ENCODE results near the gene C2CD3.
"Not testable (repeated sequence)": the region's sequence is repeated elsewhere in the genome, so short reads cannot be mapped to it uniquely, and the experiment has no call there.

Gene C2CD3

DNA sequence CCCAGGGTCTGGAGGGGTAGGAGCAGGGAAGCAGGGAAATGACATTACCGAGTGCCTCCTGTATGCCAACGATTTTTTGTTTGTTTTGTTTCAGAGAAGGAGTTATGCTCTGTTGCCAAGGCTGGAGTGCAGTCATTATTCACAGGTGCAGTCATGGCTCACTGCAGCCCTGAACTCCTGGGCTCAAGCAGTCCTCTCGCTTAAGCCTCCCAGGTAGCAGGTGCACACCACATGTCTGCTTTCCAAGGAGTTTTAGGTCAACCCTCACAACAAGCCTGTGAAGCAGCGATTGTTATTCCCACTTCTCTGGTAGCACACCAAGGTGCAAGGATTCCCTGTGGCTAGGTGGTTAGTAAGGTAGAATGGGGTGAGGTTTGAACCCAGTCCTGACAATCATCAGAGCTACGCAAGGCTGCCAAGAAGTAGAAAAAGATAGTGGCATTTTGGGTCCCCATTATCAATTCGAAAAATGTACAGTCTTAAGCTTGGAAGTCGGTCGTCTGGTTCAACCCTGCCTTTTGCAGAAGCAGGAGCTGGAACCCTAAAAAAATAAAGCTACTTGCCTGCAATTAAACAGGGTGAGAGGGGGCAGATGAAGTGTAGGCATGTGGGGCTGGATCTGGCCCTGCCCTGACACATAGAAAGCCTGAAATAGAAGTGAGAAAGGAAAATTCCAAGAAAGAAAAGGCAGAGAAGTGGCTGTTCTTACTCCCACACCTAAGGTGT lies 171.1 kb downstream of the C2CD3 start:
- no peak for DNase-seq

DNA sequence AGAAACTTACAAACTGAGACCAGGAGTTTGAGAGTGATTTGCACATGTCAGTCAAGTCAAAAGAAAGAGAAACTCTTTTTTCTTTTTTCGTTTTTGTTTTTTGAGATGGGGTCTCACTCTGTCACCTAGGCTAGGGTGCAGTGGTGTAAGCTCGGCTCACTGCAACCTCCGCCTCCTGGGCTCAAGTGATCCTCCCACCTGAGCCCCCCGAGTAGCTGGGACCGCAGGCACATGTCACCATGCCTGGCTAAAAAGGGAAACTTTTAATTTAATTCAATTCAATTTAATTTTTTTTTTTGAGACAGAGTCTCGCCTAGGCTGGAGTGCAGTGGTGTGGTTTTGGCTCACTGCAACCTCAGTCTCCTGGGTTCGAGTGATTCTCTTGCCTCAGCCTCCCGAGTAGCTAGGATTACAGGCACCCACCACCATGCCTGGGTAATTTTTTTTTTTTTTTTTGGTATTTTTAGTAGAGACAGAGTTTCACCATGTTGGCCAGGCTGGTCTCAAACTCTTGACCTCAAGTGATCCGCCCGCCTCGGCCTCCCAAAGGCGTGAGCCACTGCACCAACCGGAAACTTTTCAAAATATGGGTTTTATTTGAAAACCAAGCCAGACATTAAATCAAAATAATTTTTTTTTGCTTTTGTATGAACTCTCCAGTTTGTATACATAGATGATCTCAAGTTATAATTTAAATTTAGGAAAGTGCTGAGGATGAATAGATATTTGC lies 171.8 kb downstream of the C2CD3 start:
- no peak for DNase-seq

DNA sequence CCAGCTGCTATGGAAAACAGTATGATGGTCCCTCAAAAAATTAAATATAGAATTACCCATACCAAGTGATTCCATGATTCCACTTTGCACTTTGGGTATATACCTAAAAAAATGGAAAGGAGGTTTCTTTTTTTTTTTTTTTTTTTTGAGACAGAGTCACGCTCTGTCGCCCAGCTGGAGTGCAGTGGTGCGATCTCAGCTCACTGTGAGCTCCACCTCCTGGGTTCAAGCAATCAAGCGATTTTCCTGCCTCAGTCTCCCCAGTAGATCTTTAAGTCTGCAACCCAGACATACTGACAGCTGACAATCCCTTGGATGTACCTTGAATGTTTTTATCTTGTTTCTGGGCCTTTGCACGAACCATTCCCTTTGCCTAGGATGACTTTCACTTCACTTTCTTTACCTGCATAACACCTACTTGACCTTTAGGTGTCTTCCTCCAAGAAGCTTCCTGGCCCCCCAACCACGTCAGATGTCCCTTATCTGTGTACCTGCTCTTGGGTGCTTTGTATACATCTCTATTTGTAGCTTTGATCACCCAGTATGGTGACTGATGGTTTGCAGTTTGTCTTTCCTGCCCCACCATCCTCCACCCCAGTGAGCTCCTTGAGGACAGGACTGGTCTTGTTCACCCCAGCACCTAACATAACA lies 173.6 kb downstream of the C2CD3 start:
- no peak for DNase-seq

DNA sequence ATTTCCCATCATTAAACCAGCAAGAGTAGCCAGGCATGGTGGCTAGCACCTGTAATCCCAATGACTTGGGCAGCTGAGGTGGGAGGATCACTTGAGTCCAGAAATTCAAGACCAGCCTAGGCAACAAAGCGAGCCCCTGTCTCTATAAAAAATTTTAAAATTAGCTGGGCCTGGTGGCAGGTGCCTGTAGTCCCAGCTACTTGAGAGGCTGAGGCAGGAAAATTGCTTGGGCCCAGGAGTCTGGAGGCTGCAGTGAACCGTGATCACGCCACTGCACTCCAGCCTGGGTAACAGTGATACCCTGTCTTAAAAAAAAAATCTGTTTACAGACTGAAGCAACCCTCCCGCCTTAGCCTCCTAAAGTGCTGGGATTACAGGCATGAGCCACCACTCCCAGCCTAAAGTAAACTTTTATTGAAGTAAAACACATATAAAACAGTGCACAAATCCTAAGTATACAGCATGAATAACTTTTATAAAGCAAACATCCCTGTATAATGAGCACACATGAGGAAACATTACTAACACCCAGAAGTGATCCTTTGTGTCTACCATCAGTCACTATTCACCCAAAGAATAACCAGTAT lies 174.5 kb downstream of the C2CD3 start:
- no peak for DNase-seq

DNA sequence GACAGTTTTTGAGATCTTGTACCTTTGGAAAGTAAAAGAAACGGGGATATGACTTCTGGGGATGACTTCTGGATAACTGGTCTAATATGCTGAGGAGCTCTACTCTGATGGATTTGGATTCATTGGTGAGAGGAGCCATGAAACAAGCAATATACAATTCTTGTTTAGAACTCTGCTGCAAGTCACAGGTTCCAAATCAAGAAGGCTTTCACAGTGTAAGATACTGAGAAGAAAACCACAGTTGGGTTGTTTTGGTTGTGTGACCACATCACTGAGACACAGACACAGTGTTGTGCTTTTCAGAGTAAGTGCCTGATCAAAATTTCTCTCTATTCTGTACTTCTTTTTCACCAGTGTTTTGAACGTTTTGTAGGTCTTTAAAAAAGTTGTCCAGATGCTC lies 175.1 kb downstream of the C2CD3 start:
- DNase-seq, result no peak

DNA sequence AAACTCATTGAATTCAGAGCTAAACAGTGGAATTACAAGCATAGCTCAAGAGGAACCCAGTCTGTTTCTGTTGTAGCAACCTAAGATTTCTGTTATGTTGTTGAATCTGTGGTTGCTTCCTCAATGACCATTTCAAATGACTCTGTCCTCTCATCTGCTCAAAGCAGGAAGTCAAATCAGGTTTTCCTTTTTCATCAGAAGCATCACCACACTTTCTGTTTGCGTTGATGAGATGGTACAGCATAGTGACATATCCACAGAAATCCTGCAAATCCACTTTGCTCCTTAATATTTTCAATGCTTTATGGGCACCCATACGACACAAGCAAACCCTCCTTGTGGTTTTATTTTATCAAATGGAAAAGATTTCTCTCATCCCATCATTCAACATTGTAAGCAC lies 175.6 kb downstream of the C2CD3 start:
- DNase-seq, result peak; percentile 12

DNA sequence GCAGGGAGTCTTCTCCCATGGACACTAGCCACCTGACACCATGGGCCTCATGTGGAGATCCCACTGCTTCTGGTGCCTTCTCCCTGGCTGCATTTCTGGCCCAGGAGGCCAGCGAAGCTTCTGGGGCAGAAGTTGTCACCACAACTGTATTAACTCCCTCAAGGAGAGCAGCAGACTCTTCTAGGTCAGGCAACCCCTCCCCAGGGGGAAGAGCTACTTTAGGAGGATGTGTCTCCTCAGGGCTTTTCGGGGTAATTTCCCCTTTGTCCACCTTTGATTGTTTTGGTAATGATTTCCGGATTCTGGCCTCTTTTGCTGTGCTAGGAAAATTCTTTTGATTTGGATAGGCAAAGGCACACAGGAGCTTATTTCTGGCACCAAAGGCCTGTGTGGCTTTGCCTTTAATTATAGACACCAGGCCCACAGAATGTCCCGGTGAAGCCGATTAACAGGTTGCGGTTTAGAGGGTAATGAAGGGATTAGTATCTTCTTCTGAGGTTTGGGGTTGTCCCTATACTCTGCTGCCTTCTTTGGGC lies 179.3 kb downstream of the C2CD3 start:
- no peak for DNase-seq

DNA sequence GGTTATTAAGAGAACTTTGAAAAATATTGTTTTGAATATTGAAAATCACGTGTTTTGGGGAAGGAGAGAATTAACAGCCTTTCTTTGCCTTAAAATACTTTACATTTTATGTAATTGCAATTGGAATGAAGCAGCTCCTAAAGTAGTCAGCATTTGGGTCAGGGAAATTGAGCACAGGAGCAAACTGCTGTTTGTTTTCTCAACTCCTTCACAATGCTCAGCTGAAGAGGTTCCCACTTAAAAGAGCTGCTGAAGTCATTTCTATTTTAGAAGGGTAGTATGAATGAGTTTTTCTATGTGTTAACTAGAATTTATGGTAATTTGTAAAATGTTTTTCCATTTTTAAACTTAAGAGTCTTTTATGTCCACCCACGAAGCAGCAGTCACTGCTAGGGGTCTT lies 180.1 kb downstream of the C2CD3 start:
- no peak for DNase-seq

DNA sequence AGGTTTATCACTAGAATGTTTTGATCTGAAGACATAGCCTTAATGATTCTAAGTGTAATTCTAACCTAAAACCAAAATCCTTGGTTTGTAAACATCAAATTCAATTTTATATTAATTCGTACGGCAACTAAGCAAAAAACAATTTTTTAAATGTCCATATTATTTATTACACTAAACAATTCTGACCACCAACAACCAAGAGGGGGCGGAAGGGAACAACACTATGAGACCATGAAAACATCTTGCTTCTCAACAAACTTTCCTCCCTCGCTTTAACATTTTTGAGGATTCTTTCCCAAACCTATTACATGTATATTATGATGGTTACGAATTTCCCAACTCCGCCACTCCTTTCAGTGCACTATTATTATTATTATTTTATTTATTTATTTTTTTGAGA lies 181.6 kb downstream of the C2CD3 start:
- no peak for DNase-seq

DNA sequence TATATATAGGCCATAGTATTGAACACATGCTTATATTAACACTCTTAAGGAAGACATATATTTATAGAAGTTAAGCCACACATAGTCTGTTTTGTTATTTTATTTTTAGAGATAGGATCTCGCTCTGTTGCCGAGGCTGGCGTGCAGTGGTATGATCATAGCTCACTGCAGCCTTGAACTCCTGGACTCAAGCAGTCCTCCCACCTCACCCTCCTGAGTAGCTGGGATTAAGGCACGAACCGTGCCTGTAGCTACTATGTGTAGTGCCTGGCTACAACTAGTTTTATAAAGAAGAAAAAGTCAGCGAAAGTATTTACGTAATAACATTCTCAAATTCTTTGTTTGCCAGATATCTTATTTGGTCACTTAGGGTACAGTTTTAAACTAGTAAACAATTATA lies 182.6 kb downstream of the C2CD3 start:
- DNase-seq, result no peak

DNA sequence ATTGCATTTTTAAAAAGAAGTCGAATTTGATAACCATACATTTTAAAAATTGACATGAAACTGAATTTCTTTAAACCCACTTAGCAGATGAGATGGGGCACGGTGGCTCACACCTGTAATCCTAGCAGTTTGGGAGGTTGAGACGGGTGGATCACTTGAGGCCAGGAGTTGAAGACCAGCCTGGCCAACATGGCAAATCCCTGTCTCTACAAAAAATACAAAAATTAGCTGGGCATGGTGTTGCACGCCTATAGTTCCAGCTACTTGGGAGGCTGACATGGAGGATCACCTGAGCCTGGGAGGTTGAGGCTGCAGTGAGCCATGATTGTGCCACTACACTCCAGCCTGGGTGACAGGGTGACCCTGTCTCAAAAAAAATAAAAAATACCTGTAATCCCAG lies 185.1 kb downstream of the C2CD3 start:
- DNase-seq, result not testable (repeated sequence)

DNA sequence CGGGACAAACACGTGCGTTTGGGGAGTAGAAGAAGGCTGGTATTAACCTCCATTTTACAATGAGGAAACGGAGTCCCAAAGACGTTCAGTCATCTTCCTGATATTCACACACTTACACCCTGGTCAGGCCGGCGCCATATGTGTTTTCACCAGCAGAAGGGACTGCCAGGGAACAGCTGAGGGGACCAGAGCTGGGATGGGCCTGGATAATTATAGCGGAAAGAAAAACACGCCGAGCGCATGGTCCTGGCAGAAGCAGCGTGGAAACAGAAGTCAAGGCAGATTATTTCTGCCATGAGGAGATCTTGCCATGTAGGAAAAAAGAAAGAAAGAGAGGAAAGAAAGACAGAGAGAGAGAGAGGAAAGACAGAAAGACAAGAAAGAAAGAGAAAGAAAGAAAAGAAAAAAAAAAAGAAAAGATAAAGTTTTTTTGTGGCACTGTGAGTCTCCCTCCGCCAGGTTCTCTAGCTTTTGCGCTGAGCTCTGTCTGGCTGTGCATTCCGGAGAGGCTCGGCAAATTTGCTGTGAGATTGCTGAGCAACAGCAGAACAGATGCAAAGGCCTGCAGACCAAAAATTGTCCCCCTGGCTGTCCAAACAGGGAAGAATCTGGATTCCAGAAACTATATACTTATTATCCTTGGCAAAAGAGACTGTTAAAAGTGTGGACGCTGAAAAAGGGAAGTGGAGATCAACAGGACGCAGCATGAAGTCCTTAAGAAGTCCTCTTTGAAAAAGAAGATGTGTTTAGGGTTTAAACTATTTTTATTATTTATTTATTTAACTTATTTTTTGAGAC lies 186.9 kb downstream of the C2CD3 start:
- no peak for DNase-seq

DNA sequence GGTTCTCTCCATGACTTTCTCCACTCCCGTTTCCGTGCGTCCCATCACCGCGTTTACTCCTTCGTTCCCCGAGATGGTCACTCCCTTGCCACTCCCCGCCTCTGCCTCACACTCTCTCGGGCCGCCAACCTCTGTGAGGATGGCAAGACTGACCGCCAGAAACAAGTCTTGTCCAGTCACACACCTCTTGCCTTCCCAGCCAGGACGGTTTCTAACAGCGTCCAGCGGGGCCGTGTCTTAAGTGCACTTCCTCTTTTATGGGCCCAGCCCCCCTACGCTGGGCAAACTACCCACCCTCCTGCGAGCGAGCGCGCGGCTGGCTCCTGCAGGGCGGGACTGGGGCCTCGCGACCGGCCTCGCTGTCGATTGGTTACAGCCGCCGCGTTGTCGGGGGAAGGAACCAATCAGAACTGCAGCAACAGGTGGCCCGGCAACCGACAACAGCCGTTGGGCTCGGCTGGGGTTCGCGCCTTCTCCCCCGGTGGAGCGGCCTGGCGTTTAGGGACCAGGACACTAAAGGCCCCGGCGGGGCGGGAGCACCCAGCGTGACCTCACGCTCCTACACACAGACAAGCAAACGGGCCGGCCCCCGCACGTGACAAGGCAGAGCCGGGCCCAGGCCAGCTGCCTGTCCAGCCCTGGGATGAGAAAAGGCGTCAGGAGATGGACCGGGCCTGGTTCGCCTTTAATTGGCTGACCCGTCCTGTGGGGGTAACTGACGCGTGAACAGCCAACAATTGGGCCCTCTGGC lies 187.6 kb downstream of the C2CD3 start:
- peak; percentile 95 for DNase-seq

DNA sequence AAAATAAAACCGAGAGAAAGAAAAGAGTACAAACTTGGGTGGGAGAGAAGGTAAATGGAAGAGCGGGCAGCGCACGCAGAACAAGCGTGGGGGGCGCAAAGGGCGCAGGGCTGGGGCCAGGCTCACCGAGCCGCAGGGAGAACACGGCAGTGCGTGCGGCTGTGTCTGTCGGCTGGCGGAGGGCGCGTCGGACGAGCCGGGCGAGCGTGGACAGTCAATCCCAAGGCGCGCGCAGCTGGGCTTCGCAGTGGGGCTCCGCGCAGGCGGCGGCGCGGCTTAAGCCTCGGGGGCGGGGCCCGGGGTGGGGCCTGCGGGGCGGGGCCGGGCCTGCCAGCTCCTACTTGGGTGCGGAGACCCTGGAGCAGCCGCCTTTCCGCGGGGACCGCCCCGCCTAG lies 188.2 kb downstream of the C2CD3 start, which contains the start of gene UCP2:
Gene UCP2 (minus strand): TSS at position 249 of the 395 bp plus-strand sequence. CDS start 4,465 bp downstream, outside the sequence.
- peak; percentile 78 for DNase-seq

DNA sequence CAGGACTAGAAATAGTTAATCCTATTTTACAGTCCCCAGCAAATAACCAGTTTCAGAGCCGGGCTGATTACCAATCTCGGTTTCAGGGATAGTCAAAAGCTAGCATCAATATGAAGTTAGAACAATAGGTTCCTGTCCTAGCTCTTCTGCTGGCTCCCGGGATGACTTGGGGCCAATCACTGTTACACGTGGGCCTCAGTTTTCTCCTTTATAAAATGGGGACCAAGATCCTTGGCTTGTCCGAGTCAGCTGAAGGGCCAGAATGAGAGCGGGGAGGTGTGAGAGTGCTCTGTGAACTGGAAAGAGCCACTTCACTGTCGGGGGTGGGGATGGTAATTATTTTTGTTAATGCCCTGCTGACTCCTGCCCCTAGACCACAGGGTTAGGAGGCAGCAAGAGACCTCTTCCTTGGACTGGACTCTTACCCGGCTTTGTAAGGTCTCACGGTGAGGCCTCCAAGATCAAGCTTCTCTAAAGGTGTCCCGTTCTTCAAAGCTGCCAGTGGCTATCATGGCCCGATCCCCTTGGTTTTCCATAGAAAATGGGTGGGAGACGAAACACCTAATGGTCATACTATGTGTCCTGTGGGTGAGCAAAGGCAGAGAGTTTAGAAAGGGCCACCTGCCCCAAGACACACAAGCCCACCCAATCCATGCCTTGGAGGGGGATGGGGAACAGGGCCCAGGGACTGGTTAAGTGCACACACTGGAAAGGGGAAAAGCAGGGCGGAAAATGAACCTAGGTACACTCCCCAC lies 189.6 kb downstream of the C2CD3 start:
- no peak for DNase-seq

DNA sequence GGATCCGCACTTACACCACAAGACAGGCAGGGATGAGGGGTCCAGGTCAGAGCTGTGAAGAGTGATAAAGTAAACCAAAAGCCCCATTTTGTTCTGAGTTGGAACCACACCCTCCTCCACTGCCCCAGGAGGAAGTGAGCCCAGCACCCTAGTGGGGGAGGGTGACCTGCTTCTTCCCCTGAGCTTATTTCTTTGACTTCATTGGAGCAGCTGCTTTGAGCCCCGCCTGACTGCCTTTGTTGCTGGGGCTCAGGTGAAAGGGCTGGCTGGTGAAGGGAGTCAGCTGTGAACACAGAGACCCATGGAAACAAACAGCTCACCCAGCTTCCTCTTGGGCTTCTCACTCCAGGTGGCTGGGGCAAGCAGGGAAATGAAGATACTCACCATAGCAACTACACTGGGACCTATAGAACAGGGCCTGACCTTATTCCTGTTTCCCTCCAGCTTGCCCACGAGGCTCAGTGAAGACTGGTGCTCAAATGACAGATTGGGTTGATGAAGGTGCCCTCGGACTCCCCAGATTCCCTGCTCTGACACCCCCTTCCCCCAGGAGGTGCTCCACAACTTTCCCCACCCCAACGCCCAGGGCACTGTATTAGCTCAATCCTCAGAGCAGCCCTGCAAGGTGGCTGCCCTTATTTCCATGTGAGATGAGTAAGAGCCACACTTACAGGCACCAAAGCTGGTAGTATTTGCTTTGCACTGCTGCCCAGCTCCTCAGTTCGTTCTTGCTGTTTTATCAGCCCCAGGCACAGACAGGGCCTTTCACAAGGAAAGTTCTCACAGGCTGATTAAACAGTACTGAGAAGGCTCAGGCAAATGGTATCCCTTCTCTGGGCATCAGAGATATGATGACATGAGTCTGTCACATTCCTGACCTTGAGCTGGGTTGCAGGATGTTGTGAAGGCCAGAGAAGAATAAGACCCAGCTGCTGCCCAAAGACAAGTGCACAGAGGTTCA lies 190.5 kb downstream of the C2CD3 start:
- DNase-seq, result no peak

DNA sequence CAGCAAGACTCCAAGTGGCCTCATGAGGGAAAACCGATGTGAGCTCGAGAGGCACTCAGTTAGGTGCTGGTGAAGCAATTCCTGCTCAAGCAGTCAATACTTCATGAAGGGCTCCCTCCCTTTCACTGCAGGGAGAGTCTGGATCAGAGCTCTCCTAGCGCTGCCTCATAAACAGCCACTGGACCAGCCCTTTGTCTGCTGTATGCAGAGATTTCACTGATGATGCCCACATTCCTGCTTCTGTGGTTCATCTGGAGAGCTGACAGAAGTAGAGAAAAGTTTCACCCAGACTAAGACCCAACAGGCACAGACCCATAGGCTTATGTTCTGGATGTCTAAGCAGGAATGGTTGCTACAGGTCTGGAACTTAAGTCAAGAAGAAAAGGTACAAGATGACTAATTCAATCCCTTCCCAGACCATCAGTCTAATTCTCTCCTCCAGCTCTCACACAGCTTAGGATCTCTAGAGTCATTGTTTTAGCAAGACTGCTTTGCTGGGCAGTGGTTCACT lies 192.2 kb downstream of the C2CD3 start:
- no peak for DNase-seq

DNA sequence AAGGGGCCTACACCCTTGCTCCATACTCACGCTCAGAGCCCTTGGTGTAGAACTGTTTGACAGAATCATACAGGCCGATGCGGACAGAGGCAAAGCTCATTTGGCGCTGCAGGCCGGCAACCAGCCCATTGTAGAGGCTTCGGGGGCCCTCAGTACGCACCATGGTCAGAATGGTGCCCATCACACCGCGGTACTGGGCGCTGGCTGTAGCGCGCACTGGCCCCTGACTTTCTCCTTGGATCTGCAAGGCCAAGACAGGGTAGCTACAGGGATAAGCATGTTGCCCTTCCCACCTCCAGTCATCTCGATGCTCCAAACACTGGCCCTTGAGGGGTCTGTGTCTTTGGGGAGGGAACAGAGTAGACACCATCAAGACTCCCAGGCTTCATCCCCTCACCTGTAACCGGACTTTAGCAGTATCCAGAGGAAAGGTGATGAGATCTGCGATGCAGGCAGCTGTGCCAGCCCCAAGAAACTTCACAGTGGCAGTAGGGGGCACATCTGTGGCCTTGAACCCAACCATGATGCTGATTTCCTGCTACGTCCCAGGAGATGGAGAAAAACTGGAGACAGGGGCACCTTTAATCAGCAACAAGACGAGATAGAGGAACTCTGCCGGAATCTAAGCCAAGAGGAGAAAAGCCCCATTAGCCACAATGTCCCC lies 192.8 kb downstream of the C2CD3 start:
- DNase-seq, result no peak

Data from midbrain (tissue), 1 donor.